Stimulated activated CD8-positive, alpha-beta memory T cell treated with anti-CD3 and anti-CD28 coated beads, Interleukin-12 subunit alpha, Interleukin-12 subunit beta, amount 100 ng/mL, for 4 hours (primary cell): Measurements from ENCODE around the gene AIMP1.
"Not testable (repeated sequence)": the region's sequence is repeated elsewhere in the genome, so short reads cannot be mapped to it uniquely, and the experiment has no call there.

Source experiments
- DNase-seq: peaks from one replicate; pipeline ENCODE4 v3.0.0-alpha.2; 2020; ENCODE audit warnings: low read depth

Gene AIMP1

GRCh38 chr4:106351016-106351415 is 34.7 kb downstream of the AIMP1 start:
- no peak for DNase-seq

- DNase-seq: no peak
Observed at GRCh38 chr4:106353786-106354185, 37.4 kb downstream of the AIMP1 start.

GRCh38 chr4:106355193-106355592 is 38.8 kb downstream of the AIMP1 start:
- DNase-seq: no peak

GRCh38 chr4:106358899-106359298 is 42.5 kb downstream of the AIMP1 start:
- no peak for DNase-seq

- no peak for DNase-seq
Observed at GRCh38 chr4:106362086-106362825, 45.9 kb downstream of the AIMP1 start.

- no peak for DNase-seq
Observed at GRCh38 chr4:106364282-106364681, 47.9 kb downstream of the AIMP1 start.

GRCh38 chr4:106365613-106366012 is 49.3 kb downstream of the AIMP1 start:
- no peak for DNase-seq

GRCh38 chr4:106366026-106366425 is 49.7 kb downstream of the AIMP1 start:
- no peak for DNase-seq

GRCh38 chr4:106367072-106367471 is 50.7 kb downstream of the AIMP1 start:
- DNase-seq: no peak

GRCh38 chr4:106368678-106369077 is 52.3 kb downstream of the AIMP1 start, which contains the start of gene GIMD1:
Gene GIMD1, minus strand, starts transcription at chr4:106368778. Its CDS starts 1,343 bp downstream, at chr4:106367435.
- no peak for DNase-seq

- DNase-seq: no peak
Observed at GRCh38 chr4:106369456-106370060, 53.2 kb downstream of the AIMP1 start.

- DNase-seq: no peak
Observed at GRCh38 chr4:106370214-106370613, 53.9 kb downstream of the AIMP1 start.

GRCh38 chr4:106371161-106371560 is 54.8 kb downstream of the AIMP1 start:
- DNase-seq: no peak

- no peak for DNase-seq
Observed at GRCh38 chr4:106373026-106373425, 56.7 kb downstream of the AIMP1 start.

GRCh38 chr4:106380179-106380578 is 63.8 kb downstream of the AIMP1 start:
- no peak for DNase-seq

- no peak for DNase-seq
Observed at GRCh38 chr4:106384878-106385277, 68.5 kb downstream of the AIMP1 start.

GRCh38 chr4:106385853-106386393 is 69.6 kb downstream of the AIMP1 start:
- DNase-seq: no peak

- no peak for DNase-seq
Observed at GRCh38 chr4:106395582-106395981, 79.2 kb downstream of the AIMP1 start.

GRCh38 chr4:106398898-106399297 is 82.5 kb downstream of the AIMP1 start:
- not testable (repeated sequence) for DNase-seq
